GM11168 (cell line): ENCODE measurements around the gene DSG3.

Experiments
- in situ Hi-C: fragments of 300-500 bp; cut with MboI; formaldehyde crosslinking; loops from one replicate; pipeline ENCODE4 v1.12.0; 2022; ENCODE audit warnings: low sequenced_read_pairs; ENCODE audit not compliant: unreplicated experiment

Gene DSG3

DNA sequence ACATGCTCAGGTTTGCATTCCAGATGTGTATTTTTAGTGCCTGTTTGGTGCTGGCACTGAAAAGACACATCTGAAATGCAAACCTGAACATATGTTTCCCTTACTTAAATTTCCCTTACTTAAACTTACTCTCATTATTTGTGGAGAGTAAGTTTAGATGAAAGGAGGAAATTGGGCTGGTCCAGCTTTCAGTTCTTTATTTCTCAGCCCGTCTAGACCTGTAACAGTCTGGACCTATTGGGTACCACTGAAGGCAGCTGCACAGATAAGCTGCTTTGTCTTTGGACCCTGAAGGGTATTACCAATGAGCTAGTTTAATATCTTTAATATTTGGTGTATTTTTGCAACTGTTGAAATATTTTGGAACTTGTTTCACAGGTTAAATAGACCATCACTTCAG lies 17.0 kb upstream of the DSG3 start:
- in situ Hi-C loops = no loop called here

DNA sequence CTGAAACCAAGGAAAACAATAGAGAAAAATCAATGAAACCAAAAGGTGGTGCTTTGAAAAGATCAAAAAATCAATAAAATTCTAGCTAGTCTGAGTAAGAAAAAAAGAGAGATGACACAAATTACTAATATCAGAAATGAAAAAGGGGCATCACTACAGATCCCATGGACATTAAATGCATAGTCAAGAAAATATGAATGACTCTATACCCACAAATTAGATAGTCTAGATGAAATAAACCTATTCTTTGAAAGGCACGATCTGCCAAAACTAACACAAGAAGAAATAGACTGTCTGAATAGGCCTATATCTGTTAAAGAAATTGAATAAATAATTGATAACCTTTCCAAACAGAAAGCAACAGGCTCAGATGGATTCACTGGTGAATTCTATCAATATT lies 15.2 kb upstream of the DSG3 start:
- in situ Hi-C loops = no loop called here

DNA sequence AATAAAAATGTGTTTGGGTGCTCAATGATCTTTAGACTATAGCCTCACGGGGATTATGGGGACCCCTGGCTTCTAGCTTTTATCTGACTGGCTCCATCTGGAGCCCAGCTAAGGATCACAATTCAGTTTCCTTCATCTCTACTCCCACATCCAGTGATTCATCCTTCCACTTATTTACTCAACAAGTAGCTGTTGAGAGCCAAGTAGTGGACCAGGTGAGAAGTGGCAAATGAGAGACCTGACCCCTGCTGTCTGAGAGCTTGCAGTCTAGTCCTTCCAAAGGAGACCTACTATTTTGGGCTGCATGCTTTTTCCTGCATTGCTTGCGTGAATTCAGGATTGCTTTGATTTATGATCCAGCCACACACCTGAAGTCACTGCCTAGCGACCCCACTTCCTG lies 10.7 kb upstream of the DSG3 start:
- in situ Hi-C loops = no loop called here

DNA sequence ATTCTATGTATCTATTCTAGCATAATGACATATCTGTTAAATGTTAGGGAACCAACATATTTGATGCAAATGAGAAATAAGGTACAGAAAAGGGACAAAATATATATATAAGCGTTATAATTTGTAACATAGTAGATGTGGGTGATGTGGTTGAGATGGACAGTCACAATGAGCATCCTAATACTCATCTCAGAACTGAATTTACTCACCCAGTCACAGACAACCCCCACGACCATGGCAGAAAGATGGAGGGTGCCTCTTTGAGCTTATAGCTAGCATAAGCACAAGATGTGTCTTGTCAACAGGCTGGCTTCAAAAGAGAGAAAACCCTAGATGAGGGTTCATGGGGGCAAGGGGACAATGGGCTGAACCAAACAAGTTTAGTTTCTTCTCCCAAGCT lies 9.1 kb upstream of the DSG3 start:
- in situ Hi-C loops = no loop called here

DNA sequence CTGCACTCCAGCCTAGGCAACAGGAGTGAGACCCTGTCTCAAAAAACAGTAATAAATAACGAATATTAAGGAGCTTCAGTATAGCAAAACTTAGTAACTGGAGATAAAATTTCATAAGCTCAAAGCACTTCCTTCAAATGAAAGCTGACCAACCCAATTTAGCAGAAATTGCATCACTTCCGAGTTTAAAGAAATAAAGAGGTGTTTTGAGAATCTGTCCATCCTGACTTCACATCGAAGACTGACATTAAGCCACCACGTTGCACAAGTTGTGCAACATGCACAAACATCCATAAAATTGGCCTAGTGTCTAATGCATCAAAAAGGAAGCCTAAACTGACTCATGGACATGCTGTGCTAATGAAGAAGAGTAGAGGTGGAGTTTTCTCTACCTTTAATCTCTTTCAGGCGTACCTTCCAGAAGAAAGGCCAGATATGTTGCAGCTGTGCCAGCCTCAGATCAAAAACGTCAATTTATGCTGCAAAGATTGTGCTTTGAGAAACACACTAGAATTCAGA lies 7.7 kb upstream of the DSG3 start:
- in situ Hi-C loops = no loop called here

DNA sequence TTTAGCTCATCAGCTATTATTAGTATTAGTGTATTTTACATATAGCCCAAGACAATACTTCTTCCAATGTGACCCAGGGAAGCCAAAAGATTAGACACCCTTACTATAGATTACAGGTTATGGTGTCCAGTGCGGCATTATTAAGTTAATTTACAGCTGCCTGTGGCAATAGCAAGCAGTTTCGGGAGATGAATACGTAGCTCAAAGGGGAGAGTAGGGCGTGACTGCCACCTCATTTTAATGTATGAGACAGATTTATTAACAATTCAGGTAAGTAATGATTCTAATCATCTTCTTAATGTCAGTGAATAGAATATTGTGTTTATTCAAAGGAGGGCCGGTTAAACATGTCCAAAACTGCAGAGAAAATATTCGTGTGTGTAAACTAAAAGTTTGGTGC lies 6.8 kb upstream of the DSG3 start:
- in situ Hi-C loops = no loop called here

DNA sequence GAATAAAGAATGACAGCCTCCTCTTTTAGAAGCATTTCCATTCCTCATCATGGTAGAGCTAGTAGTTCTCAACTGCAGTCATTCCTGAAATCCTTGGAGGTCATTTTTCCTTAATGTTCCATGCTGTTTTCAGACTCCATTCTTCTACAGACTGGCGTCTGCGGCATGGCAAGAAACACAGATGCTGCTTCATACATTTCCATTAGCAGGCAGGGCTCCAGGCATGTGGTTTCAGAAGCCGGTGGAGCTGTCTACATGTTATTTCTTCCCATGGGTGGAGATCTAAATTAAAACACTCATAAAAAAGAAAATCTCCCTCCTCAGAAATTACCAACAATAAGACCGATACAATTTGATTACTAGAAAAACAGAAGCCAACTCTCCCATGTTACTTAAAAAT lies 6.0 kb upstream of the DSG3 start:
- in situ Hi-C loops = no loop called here

DNA sequence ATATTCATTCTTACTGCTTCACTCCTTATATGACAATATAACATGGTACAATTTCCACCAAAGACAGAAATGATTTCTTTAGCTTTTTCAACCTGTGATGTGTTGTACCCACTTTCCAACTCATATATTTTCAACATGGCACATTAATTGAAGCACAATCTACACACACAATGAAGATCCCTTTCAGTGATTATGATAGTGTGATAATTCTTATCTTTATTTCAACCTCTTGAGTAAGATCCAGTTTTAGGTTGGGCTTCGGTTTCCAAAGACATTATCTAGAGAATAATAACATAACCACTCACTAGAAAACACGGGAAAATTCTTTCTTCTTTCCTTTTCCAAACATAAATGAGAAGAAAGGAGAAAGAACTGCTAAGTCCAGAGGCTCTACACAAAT lies 3.4 kb upstream of the DSG3 start:
- in situ Hi-C loops = no loop called here

DNA sequence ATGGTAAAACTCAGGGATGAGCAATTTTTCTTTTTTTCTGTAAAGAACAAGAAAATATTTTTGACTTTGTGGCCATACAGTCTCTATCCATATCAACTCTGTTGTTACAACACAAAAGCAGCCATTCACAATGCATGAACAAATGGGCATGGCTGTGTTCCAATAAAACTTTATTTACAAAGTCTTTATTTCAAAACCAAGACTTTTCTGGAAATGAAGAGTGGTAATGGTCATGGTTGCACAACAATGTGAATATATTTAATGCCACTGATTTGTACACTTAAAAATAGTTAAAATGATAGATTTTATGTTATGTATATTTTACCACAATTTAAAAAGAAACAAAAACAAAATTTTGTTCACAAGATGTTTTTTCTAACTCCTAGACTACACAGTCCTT lies 1.6 kb upstream of the DSG3 start:
- in situ Hi-C loops = no loop called here

DNA sequence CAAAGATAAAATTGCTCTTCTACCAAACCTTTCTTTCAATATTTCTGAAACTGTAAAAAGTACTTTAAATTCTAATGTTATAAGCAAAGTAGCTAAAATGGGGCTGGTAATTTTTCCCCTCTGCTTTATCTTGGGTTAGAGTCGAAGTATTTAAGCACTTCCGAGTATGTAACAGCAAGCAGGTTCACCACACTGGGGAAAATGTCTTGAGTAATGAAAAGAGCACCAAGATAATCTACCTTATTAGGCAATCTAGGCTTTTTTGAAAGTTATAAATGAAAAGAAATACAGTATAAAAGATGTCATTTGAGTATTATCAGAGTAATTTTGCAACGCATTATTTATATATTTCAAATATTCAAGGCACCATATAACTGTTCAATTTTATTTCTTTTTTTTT lies 687 bp upstream of the DSG3 start:
- in situ Hi-C loops = no loop called here

DNA sequence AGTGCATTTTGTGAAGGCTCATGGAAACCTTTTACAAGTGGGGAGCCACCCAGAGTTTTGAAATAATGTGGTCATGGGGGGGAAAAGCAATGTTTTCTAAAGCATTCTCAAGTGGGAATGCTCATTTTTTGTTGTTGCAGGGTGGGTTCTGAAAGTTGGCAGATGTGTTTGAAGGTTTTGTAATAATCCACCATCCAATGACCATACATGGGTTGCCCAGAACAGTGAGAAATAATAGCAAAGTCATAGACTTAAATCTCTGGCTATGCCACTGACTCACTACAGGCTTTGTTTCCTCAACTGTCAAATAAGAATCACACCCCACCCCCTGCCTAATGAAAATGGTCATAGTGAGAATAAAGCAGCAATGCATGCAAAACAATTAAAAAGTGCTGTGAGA lies 2.9 kb downstream of the DSG3 start:
- in situ Hi-C loops = no loop called here

DNA sequence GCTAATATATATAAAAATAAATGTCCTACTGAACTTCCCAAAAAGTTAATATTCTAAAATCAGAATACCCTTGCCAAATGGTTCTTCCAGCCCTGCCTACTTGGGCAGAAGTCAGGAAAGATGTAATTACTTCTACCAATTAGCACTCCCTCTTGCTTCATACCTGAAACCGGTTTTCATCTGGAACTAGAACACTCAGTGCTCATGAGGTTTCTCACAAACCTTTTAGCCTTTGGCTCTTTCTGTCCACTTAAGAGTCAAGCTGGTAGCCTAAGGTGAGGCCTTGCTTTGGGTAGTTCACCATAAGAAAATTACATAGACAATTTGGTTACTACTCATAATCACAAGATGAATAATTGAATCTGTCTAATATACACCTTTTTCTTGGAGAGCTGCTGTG lies 4.1 kb downstream of the DSG3 start:
- in situ Hi-C loops = no loop called here

DNA sequence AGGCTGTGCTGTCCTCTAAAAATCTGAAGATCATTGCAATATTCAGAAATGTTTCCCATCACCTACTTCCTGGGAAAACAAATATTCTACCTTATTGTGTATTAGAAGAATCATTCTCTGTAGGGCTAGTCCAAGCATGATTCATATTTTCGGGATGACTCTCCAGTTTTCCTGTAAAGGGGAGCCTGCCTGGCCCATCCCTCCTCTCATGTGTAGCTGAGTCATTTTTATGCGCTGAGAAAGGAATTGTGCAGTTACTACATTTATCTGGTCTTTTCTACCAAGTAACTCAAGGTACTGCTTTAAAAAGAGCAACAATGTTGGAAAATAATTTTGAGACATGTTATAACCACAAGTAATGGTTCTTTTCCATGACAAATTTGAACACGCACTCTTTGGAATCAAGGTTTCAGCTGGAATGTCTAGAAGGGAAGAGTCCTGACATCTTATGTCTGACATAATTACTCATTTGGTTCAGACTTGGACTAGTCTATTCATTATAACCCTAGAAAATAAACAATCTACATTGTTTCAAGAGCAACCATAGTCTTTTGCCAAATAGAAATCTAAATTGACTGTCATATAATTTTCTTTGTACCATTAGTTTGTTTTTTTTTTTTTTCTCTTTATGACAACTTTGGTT lies 6.6 kb downstream of the DSG3 start:
- in situ Hi-C loops = no loop called here

DNA sequence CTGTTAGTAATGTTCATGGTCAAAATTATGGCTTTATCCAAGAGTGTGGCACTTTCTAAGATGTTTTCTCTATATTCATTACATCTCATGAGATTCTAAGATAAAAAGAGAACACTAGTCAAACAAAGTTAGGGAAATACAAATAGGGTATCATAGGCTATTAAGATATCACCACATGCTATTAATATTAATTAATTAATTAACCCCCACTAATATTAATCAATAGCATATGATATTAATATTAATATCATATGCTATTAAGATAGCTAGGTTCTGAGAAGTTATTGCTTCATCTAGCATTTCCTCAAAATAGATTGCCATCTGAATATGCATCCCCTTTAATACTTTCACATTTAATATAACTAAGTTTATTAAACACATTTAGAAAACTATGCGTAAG lies 22.1 kb downstream of the DSG3 start:
- in situ Hi-C loops = no loop called here

DNA sequence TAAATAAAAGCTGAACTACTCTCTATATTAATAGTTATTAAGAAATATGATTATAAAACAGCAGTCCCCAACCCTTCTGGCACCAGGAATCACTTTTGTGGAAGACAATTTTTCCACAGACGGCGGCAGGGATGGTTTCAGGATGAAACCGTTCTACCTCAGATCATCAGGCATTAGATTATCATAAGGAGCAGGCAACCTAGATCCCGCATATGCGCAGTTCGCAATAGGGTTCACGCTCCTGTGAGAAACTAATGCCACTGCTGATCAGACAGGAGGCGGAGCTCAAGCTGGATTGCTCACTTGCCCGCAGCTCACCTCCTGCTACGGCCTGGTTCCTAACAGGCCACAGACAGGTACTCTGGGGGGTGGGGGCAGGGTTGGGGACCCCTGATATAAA lies 31.1 kb downstream of the DSG3 start:
- in situ Hi-C loops = no loop called here

DNA sequence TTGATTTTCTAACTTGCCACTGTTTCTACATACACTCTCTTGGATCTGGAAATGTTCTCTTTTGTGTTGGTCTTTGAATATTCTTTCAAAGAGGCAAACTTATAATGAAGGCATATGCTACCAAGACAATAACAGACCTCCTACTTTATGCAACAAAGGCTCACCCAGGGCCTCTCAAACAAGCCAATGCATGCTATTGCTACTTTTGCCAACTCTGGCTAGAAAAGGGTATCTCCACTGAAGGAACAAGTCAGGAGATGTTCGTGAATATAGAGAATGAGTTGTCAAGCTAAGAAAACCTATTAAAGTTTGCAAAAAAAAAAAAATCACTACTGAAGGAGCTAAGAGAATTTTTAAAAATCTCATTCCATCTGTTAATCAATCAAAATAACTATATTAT lies 34.5 kb downstream of the DSG3 start:
- in situ Hi-C loops = no loop called here

DNA sequence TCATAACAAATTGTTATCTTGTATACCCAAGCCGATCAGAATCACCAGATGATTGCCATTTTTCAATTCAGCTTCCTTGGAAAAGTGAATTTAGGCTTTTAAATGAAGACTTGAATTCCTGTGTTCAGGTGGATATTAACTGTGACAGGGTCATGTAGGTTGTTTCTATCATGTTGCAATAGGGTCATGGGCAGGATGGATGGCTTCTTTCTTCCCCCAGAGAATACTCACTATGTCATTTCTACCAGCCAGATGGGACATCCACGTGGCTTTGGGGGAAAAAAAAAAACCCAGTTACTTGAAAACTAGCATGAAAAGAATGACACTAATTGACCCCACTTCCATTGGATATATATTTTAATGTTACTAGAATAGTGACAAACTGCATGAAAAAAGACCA lies 35.9 kb downstream of the DSG3 start:
- in situ Hi-C loops = no loop called here

DNA sequence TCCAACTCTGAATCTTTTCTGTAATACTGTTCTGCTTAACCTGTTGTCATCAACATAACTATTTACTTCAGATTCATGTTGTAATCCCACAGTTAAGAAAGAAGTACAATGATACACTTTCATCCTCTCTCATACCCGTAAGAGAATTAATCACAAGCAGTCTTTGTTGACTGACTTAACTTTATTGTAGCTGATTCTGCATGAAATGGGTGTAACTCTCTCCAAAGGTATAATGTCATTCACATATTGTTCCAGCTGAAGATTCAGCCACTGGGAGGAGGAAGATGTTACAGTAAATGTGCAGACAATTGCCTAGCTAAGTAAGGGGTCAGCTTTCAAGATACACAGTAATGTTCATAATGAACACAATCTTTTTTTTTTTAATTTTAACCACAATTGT lies 36.9 kb downstream of the DSG3 start:
- in situ Hi-C loops = no loop called here

DNA sequence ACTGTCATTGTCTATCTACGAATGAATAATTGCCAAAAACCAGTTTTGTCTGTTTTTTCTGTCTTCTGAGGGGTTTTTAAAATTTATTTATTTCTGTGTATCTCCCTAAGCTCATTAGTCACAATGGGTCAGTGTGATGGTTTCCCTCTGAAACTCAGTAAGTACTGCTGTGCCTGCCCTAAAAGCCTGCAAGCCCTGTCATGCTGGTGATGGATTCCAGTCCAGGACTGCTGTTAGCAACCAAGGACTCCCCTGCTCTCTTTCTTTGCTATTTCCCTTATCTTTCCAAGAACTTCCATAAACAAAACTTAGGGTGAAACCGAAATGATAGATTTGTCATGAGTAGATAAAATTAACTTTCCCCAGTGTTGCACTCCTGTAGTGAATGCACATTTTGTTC lies 38.6 kb downstream of the DSG3 start:
- in situ Hi-C loops = no loop called here

DNA sequence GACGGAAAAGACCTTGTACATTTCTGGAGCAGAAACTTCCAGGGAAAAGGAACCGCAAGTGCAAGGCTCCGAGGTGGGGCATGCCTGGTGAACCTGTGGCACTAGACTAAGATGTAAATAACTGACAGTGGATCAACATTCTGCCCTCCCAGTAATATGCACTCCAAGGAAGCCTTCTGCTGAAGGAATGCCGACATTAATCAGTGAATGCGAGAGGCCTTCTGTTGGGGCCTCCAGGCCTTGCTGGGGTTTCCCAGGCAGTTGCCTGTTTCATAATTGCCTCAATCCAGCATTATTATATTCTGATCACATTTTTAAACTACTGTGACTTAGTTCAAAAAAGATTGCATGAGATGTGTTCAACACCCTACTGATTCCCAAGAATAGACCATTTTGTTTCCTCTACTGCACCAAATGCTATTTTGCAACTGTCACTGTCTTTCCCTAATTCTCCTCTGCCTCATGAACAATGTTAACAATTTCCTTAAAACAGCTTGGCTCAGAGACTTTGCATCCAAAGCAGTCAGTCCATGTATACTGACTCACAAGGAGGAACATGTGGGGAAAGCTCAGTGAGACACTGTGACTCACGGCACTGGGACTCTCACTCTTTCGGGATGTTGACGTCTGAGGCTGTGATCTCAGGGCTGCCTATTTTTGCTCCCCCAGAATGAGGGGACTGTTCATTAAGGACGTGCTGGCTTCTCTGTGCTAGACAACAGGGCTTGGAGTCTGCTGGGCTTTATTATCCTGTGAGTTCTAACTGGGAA lies 39.9 kb downstream of the DSG3 start:
- in situ Hi-C loops = no loop called here

DNA sequence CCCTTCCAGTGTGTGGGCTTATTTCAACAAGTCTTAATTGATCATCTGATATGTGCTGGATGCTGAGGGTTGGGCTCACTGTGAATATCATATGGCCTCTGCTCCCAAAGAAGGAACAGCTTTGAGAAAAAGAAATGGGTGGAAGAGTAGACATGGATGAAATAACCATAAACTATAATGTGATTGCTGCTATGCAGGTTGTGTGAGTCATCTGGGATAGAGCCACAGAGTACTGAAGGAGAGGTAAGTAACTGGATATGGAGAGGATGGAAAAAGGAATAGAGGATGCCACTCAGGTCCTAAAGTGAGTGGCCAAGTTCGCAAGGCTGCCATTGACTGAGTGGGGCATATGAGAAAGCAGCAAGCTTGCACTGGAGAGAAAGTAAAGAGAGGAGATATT lies 41.8 kb downstream of the DSG3 start:
- in situ Hi-C loops = no loop called here

DNA sequence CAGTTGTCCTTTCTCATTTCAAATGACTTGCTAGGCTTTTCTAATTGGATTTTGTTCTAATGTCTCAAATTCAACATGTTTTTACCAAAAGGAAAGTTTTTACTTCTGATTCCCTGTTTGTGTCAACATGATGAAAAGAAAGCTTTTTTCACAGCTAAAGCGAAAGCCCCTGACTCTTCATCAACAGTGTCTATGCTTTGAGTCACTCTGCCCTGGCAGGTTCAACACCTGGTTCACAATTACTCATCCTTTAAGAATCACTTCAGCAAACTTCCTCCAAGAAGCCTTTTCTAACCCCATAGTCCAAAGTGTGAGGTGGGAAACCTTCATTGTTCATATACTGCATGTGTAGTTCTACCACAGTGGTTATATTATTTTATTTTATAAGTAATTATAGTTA lies 42.8 kb downstream of the DSG3 start:
- in situ Hi-C loops = no loop called here
